ENCODE data around the gene GSK3B.

The GSK3B gene

GRCh38 chr3:120022729-120023128 is 71.5 kb downstream of the GSK3B start:
- peaks cover 98% of the 10 kb centered on the region for H3K79me2 ChIP-seq (ENCODE audit: low read length)
- H3K4me1 ChIP-seq (ENCODE audit: low read length), result peaks cover 9% of the 10 kb centered on the region; the same call in 1 of the 2 replicates
- H3K9me2 ChIP-seq (replicated peaks; ENCODE audit: insufficient read depth, low read length), result no peaks in the 10 kb centered on the region
- H3K9ac ChIP-seq (ENCODE audit: low read length), result no peak overlapping the region
- no peak overlapping the region for H2AFZ ChIP-seq (ENCODE audit: low read length)
- no peaks in the 10 kb centered on the region for H3K9me3 ChIP-seq (replicated peaks; ENCODE audit: insufficient read depth, low read length)
- no peak overlapping the region for H3K4me3 ChIP-seq (ENCODE audit: low read length)
- TF ChIP-seq CTCF (IDR thresholded peaks at IDR 0.05; ENCODE audit: low read length), result no peak
- no peak for TF ChIP-seq EZH2 (optimal IDR thresholded peaks at IDR 0.05; ENCODE audit: low read depth, low read length)
- TF ChIP-seq EZH2phosphoT487 (IDR thresholded peaks at IDR 0.05; ENCODE audit: low read length), result no peak
- no peaks in the 10 kb centered on the region for H3F3A ChIP-seq (ENCODE audit: insufficient read depth, low read length)
- H3K36me3 ChIP-seq (replicated peaks; ENCODE audit: insufficient read depth, low read length), result no peaks in the 10 kb centered on the region
- H3K27ac ChIP-seq (ENCODE audit: low read length), result no peak overlapping the region
- H3K4me2 ChIP-seq (ENCODE audit: low read depth, low read length), result no peak overlapping the region
- no peak for DNase-seq
- H3K27me3 ChIP-seq (replicated peaks; ENCODE audit: insufficient read depth, low read length), result no peaks in the 10 kb centered on the region
- H4K20me1 ChIP-seq (ENCODE audit: insufficient read depth, low read length), result peaks cover 36% of the 10 kb centered on the region

- TF ChIP-seq EZH2 (optimal IDR thresholded peaks at IDR 0.05; ENCODE audit: low read depth, low read length) (no peak), EZH2phosphoT487 (IDR thresholded peaks at IDR 0.05; ENCODE audit: low read length) (no peak), CTCF (IDR thresholded peaks at IDR 0.05; ENCODE audit: low read length) (no peak)
These were observed 72.7 kb downstream of the GSK3B start for GRCh38 chr3:120021523-120021922.

GRCh38 chr3:120018299-120018698 is 75.9 kb downstream of the GSK3B start:
- DNase-seq, result no peak
- H3K4me2 ChIP-seq (ENCODE audit: low read depth, low read length), result no peak overlapping the region
- no peaks in the 10 kb centered on the region for H3F3A ChIP-seq (ENCODE audit: insufficient read depth, low read length)
- no peak overlapping the region for H3K9ac ChIP-seq (ENCODE audit: low read length)
- peaks cover 98% of the 10 kb centered on the region for H3K79me2 ChIP-seq (ENCODE audit: low read length)
- no peak overlapping the region for H3K27ac ChIP-seq (ENCODE audit: low read length)
- no peak overlapping the region for H3K4me3 ChIP-seq (ENCODE audit: low read length)
- TF ChIP-seq EZH2phosphoT487 (IDR thresholded peaks at IDR 0.05; ENCODE audit: low read length), result no peak
- no peak for TF ChIP-seq EZH2 (optimal IDR thresholded peaks at IDR 0.05; ENCODE audit: low read depth, low read length)
- TF ChIP-seq CTCF (IDR thresholded peaks at IDR 0.05; ENCODE audit: low read length), result no peak
- peaks cover 45% of the 10 kb centered on the region for H4K20me1 ChIP-seq (ENCODE audit: insufficient read depth, low read length)
- no peaks in the 10 kb centered on the region for H3K9me3 ChIP-seq (replicated peaks; ENCODE audit: insufficient read depth, low read length)
- peaks cover 9% of the 10 kb centered on the region; the same call in 1 of the 2 replicates for H3K4me1 ChIP-seq (ENCODE audit: low read length)
- no peaks in the 10 kb centered on the region for H3K9me2 ChIP-seq (replicated peaks; ENCODE audit: insufficient read depth, low read length)
- H2AFZ ChIP-seq (ENCODE audit: low read length), result no peak overlapping the region
- no peaks in the 10 kb centered on the region for H3K36me3 ChIP-seq (replicated peaks; ENCODE audit: insufficient read depth, low read length)
- no peaks in the 10 kb centered on the region for H3K27me3 ChIP-seq (replicated peaks; ENCODE audit: insufficient read depth, low read length)

More at GRCh38 chr3:120021523-120021922, 72.7 kb downstream of the GSK3B start:
- Histone ChIP-seq H3K36me3 (replicated peaks; ENCODE audit: insufficient read depth, low read length) (no peaks in the 10 kb centered on the region), H3F3A (ENCODE audit: insufficient read depth, low read length) (no peaks in the 10 kb centered on the region), H3K9me3 (replicated peaks; ENCODE audit: insufficient read depth, low read length) (no peaks in the 10 kb centered on the region), H3K4me3 (ENCODE audit: low read length) (no peak overlapping the region), H3K4me1 (ENCODE audit: low read length) (peaks cover 9% of the 10 kb centered on the region; the same call in 1 of the 2 replicates), H2AFZ (ENCODE audit: low read length) (no peak overlapping the region), H4K20me1 (ENCODE audit: insufficient read depth, low read length) (peaks cover 41% of the 10 kb centered on the region), H3K27me3 (replicated peaks; ENCODE audit: insufficient read depth, low read length) (no peaks in the 10 kb centered on the region), H3K9ac (ENCODE audit: low read length) (no peak overlapping the region), H3K79me2 (ENCODE audit: low read length) (peaks cover 98% of the 10 kb centered on the region), H3K9me2 (replicated peaks; ENCODE audit: insufficient read depth, low read length) (no peaks in the 10 kb centered on the region), H3K27ac (ENCODE audit: low read length) (no peak overlapping the region), H3K4me2 (ENCODE audit: low read depth, low read length) (no peak overlapping the region)
- DNase-seq, result no peak
